ENCODE data around the gene SYT2.
"Not testable (repeated sequence)": the region's sequence is repeated elsewhere in the genome, so short reads cannot be mapped to it uniquely, and the experiment has no call there.

DNA sequence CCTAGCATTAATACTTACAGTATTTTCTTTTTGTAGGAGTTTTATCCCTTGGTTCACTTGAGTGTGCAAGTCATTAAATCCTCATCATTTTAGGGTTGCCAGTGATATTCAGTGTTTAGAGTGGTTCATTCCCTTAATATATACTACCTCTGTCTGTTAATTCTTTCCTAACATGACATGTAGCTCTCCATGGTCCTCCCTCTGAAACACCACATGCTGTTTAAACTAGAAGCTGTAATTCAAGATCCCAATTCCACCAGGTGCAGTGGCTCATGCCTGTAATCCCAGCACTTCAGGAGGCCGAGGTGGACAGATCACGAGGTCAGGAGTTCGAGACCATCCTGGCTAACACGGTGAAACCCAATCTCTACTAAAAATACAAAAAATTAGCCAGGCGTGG lies 127.9 kb downstream of the SYT2 start:
- TF ChIP-seq, protein P1, sequence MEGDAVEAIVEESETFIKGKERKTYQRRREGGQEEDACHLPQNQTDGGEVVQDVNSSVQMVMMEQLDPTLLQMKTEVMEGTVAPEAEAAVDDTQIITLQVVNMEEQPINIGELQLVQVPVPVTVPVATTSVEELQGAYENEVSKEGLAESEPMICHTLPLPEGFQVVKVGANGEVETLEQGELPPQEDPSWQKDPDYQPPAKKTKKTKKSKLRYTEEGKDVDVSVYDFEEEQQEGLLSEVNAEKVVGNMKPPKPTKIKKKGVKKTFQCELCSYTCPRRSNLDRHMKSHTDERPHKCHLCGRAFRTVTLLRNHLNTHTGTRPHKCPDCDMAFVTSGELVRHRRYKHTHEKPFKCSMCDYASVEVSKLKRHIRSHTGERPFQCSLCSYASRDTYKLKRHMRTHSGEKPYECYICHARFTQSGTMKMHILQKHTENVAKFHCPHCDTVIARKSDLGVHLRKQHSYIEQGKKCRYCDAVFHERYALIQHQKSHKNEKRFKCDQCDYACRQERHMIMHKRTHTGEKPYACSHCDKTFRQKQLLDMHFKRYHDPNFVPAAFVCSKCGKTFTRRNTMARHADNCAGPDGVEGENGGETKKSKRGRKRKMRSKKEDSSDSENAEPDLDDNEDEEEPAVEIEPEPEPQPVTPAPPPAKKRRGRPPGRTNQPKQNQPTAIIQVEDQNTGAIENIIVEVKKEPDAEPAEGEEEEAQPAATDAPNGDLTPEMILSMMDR (IDR thresholded peaks at IDR 0.05; ENCODE audit: insufficient read depth, low read length) = not testable (repeated sequence)
- TF ChIP-seq POLR2AphosphoS5 (IDR thresholded peaks at IDR 0.05; ENCODE audit: low read depth); GABPA (IDR thresholded peaks at IDR 0.05; ENCODE audit: low read depth); SPI1 (IDR thresholded peaks at IDR 0.05; ENCODE audit: borderline replicate concordance, low read depth): not testable (repeated sequence)
- TF ChIP-seq REST (IDR thresholded peaks at IDR 0.05; ENCODE audit: insufficient replicate concordance, low read depth) = peak; percentile 76
